ENCODE measurements around the gene CABP7.
A peak's percentile ranks its signal among the peaks of the same experiment; 100 is the strongest.
"Not testable (repeated sequence)": the region's sequence is repeated elsewhere in the genome, so short reads cannot be mapped to it uniquely, and the experiment has no call there.

CABP7 gene

GRCh38 chr22:29750029-29750428 lies 30.2 kb downstream of the CABP7 start:
- no peak for DNase-seq

DNA sequence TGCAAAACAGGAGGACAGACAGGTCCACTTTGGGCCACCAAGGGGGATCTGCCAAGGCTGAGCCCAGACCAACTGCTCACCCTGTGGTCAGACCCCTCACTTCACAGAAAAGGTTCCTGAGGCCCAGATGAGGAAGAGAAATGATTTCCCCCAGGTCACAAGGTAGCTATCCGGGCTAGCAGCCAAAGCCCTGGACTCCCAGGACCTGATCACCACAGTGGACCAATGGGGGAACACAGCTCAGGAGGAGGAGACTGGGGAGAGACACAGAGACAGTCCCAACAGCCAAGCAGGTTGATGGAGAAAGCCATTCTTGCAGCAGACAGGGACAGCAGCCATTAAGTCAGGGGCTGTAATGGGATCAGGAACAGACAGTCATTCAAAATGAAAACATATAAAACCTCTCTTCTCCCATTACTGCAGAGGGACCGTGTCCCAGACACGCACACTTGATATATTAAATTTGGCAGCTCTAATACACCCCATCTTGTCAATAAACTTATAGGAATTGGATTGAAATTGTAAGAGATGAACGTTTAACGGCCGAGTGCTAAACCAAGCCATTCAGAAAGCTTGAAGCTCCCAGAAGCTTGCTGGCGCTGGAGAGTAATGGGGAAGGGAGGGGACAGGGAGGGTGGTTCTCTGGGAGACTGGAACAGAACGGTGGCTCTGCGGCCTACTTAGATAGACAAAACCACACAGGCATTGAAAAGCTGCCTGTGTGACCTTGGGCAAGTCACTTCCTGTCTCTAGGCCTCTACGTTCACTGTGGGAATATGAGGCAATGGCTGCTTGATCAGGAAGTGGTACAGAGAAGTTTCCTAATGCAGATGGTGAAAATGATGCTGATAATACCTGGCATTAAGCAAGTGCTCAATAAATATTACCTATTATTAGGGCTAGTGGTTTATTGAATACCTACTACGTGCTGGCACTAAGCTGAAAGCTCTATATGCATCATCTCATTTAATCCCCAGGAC lies 31.0 kb downstream of the CABP7 start:
- peak; percentile 66 to 74 for DNase-seq

GRCh38 chr22:29751669-29752068 lies 31.9 kb downstream of the CABP7 start:
- no peak for DNase-seq

DNA sequence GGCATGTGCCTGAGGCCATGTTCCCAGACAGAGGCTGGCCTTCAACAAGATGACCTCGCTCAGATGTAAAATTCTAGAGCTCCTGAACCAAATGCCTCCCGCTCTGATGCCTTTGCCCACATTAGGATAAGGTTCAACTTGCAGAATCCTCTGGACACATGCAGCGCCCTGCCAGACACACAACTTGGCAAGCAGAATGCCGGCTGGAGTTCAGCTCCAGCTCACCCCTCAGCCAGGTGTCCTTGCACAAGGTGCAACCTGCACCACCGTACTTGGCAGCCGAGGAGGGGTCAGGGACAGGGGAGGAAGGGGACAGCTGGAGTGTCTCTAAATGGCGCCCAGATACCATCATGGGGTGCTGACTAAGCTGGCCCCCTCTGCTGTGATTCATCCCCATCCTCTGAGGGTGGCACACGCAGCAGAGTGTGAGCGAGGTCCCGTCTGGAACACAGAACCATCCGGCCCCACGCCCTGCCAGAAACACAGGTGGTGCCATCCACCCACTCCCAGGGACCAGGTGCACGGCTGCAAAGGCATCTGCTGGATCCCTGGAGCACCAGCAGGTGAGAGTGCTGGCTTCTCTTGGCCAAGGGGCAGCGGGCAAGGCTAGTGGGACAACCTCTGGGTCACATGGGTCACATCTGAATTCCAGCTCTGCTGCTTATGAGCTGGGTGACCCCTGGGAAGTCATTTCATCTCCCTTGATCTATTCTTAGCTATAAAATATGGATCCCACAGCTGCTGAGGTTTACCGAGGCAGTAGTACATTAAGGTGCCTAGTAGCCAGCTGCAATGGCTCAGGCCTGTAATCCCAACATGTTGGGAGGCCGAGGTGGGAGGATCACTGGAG lies 34.2 kb downstream of the CABP7 start:
- no peak for DNase-seq

DNA sequence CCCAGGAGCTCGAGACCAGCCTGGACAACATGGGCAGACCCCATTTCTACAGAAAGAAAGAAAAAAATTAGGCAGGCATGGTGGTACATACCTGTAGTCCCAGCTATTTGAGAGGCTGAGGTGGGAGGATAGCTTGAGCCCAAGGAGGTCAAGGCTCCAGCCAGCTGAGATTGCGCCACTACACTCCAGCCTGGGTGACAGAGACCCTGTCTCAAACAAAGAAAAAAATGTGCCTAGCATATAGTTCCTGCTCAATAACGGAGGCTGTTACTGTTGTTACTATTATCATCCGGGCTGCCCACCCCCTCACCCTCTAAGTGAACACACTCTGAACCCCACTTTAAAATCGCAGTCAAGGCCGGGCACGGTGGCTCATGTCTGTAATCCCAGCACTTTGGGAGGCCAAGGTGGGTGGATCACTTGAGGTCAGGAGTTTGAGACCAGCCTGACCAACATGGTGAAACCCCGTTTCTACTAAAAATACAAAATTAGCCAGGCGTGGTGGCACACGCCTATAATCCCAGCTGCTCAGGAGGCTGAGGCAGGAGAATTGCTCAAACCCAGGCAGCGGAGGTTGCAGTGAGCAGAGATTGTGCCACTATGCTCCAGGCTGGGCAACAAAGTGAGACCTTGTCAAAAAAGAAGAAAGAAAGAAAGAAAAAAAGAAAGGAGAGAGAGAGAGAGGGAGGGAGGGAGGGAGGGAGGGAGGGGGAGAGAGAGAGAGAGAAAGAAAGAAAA lies 35.0 kb downstream of the CABP7 start:
- not testable (repeated sequence) for DNase-seq

- DNase-seq: no peak
Observed at GRCh38 chr22:29755889-29756288, 36.1 kb downstream of the CABP7 start.

DNA sequence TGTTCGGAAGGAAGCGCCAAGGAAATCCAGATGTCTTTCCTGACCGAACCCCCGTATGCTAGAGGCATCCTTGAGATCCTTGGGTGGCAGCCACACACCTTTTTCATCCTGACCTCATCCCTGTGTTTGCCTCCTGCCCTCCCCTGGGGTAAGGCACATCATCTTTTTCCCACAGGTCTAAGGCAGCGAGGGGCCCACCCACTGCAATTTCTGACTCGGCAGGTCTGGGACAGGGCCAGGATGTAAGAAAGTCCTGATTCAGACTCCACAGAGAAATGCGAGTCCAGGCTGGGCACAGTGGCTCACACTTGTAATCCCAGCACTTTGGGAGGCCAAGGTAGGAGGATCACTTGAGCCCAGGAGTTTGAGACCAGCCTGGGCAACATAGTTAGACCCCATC lies 36.5 kb downstream of the CABP7 start:
- no peak for DNase-seq

DNA sequence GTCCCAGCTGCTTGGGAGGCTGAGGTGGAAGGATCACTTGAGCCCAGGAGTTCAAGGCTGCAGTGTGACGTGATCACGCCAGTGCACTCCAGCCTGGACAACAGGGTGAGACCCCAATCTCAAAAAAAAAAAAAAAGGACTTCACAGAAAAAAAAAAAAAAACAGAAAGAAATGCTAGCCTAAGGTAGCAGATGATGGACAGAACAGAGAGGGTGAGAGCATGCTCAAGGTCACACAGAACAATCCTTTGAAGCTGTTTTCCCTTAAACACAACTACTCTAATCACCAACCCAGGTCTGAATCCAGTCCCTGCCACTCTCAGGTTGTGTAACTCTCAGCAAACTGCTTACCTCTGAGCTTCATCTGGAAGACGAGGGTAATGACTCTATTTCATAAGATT lies 37.3 kb downstream of the CABP7 start:
- DNase-seq: no peak

GRCh38 chr22:29758068-29758622 lies 38.3 kb downstream of the CABP7 start:
- no peak for DNase-seq

DNA sequence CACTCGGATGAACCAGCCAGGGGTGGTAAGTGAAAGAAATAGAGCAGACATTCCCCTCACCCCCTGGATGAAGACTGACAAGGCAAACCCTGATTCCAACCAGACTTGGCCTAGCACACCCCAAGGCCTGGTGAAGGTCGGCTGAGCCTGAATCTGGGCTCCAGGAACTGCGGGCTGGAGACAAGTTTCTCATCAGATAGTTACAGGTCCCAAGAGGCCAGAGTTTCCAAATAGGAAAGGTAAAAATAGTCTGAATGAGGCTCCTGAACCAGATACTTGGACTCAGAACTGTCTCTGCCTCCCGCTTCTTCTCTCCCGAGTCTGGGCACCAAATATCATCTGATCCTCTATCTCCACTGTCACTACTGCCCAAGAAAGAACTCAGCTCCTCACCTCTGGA lies 39.2 kb downstream of the CABP7 start:
- DNase-seq: no peak

DNA sequence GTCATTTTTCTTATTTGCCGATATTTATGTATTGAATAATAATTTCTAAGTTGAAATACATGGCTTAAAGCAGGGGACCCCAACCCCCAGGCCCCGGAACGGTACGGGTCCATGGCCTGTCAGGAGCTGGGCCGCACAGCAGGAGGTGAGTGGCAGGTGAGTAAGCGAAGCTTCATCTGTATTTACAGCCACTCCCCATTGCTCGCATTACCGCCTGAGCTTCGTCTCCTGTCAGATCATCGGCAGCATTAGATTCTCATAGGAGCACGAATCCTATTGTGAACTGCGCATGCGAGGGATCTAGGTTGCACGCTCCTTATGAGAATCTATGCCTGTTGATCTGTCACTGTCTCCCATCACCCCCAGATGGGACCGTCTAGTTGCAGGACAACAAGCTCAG lies 42.5 kb downstream of the CABP7 start:
- DNase-seq: no peak

DNA sequence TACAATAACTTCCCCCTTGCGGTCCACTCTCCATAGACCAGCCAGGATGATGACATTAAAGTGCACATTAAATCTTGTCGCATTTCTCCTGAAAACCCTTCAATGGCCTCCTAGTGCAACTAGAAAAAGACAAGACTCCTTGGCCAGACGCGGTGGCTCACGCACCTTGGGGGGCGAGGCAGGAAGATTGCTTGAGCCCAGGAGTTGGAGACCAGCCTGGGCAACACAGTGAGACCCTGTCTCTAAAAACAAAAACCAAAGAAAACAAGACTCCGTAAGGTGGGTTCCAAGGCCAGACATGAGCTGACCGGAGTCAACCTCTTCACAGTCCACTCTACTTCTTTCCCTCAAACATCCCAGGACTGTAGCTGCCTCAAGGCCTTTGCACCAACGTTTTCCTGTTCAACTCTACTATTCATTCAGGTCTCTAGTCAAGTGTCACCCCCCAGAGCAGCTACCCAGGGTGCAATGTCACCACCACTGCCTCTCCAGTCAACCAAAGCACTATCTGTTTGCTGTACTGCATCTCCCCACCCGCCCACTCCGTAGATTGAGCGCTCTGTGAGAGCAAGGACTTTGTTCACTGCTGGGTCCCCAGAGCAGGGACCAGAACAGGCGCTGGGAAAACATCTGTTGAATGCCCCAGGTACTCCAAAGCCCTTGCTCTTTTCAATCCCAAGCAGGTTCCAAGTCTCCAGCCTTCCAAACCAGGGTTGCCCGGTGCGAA lies 46.3 kb downstream of the CABP7 start:
- peak; percentile 5 to 24 for DNase-seq

DNA sequence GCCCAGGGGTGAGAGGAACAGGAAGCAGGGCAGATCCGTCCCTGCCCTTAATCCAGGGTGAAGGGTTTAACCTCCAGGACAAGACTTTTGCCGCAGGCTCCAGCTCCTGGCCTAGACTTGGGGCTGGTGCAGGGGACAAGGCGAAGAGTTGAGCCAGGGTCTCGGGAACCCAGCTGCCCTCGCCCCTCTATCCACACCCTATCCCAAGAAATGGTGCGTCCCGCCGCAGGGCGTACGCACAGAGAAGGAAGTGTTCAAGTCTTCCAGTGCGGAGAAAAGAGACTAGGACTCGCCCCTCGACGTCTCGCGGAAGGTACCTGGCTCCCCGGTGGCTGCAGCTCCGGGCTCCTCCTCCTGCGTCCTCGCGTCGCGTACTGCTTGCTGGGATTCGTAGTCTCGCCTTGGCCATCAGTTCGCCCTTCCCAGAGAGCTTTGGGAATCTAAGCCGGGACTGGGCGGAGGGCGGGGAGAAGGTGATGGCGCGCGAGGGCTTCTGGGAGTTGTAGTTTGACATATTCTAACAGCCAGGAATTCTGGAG lies 46.9 kb downstream of the CABP7 start, which contains the start of gene ZMAT5:
ZMAT5 (minus strand) TSS at position 376 of the 539 bp plus-strand sequence. CDS start 18,463 bp downstream, outside the sequence.
- DNase-seq: peak; percentile 96

DNA sequence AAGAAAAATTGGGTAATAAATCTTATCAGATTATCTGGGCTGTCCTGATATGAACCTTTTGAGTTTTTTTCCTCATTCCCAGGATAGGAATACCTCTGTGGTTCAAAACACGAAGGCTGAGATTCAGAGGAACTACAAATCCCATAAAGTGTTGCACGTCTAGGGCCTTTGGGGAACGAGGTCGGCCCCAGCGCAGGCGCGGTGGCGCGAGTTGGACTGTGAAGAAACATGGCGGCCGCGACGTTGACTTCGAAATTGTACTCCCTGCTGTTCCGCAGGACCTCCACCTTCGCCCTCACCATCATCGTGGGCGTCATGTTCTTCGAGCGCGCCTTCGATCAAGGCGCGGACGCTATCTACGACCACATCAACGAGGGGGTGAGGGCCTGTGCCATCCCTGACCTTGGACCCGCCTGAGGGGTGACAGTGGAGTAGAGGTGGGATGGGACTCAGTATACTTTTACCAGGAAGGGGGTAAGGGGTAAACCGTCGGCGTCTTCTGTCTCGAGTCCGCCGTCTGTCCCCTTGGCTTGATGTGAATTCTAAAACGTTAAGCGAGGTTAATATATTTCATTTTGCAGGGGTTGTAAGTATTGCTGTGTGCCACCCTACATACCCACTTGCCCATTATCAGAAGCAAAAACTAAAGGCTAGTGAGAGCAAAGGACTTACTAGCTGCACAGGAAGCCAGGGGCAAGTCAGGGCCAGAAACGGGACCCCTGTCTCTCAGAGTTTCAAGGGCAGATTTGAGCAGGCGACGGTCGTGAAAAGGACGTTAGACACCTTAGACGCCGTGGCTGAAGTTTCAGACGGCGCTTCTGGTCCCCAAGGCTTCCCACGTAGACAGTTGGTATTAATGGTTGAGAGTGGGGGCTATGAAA lies 47.6 kb downstream of the CABP7 start, which contains the start of gene UQCR10:
UQCR10 (plus strand) TSS at position 199 of the 881 bp plus-strand sequence; CDS start at position 229, 30 bp downstream.
- peak in 1 of 2 donors; percentile 89 for DNase-seq

GRCh38 chr22:29768052-29768693 lies 48.4 kb downstream of the CABP7 start:
- no peak for DNase-seq

- DNase-seq: no peak
Observed at GRCh38 chr22:29769723-29770321, 50.0 kb downstream of the CABP7 start.

- peak in 1 of 2 donors; percentile 9 for DNase-seq
Observed at GRCh38 chr22:29772170-29772641, 52.4 kb downstream of the CABP7 start.

DNA sequence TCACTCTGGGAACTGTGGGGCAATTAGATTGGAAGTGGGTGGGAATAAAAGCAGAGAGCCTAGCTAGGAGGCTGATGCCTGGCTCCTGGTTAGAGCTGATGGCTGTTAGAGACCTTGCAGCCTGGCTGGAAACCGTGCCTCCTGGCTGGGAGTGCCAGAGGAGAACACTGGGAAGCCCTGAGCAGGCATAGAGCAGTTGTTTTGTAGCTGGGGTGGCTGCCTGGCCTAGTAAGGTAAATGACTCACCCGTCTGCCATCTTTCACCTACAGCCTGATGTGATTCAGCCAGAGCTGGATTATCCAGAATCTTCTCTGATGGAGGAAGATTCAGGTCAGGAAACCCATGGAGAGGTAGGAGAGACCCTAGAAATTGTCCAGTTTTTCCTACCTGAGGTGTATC lies 53.4 kb downstream of the CABP7 start:
- no peak for DNase-seq

DNA sequence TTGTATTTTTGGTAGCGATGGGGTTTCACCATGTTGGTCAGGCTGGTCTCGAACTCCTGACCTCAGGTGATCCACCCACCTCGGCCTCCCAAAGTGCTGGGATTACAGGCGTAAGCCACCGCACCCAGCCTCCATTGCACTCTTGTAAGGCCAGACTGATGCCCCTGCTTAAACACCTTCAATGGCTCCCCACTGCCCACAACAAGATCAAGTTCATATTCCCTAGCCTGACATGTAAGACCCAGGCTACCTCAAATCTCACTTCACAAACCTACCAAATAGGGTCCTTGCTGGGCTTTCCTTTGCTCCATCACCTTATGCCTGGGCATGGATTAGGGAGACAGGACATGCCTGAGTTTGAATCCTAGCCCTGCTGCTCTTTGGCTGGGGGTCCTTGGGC lies 60.4 kb downstream of the CABP7 start:
- DNase-seq: no peak
